GM19395 (cell line): ENCODE results near the gene HDAC9.
"Not testable (repeated sequence)": the region's sequence is repeated elsewhere in the genome, so short reads cannot be mapped to it uniquely, and the experiment has no call there.

Experiments
- ATAC-seq: cut with Tn5 transposase; IDR thresholded peaks from one replicate; pipeline ENCODE4 v1.9.1; 2021; ENCODE audit warnings: mild to moderate bottlenecking, moderate library complexity; ENCODE audit not compliant: unreplicated experiment

Gene HDAC9

DNA sequence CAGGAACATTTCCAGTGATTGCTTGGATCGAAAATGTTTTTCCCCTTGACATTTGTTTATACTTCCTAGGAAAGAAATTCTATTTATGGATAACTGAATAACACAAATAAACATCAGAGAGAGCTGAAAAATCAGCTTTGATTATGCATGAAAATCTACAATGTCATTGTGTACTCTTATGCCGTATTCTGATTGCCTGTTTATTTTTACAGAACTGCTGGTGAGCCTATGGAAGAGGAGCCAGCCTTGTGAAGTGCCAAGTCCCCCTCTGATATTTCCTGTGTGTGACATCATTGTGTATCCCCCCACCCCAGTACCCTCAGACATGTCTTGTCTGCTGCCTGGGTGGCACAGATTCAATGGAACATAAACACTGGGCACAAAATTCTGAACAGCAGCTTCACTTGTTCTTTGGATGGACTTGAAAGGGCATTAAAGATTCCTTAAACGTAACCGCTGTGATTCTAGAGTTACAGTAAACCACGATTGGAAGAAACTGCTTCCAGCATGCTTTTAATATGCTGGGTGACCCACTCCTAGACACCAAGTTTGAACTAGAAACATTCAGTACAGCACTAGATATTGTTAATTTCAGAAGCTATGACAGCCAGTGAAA lies 500.4 kb downstream of the HDAC9 start:
- ATAC-seq = no peak

DNA sequence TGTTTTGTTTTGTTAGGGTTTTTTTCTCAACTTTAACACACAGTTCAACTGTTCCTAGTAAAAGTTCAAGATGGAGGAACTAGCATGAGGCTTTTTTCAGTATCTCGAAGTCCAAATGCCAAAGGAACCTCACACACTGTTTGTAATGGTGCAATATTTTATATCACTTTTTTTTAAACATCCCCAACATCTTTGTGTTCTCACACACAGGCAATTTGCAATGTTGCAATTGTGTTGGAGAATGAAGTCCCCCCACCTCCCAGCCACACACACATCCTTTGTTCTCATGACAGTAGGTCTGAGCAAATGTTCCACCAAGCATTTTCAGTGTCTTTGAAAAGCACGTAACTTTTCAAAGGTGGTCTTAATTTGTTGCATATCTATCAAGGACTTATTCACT lies 501.0 kb downstream of the HDAC9 start:
- no peak for ATAC-seq

DNA sequence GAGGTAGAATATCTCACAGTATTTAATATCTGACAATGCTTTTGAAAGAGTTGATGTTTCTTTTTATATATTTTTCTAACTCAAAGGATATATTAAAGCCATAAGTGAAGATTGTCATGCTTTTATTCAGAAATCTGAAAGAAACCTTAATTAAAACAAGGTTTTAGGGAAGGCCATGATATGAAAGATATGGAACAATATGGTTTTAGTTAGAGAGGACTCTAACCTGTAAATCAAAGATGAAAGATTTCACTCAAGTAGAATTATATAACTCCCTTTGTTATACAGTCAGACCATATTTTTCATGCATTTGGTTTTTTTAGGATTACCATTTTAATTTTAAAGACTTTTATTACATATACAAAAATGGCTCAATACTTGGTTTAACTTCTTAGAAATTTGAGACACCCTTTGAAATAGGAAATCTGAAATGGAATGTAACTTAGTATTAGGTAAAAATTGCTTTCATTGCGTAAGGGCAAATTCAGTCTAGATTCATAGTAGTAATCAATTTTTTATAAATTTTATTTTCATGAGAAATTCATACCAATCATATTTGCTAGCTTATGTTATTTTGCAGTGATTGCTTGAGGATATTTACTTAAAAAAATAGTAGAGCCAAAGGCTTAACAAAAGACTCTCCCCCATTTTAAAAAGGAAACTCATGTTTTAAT lies 502.1 kb downstream of the HDAC9 start:
- ATAC-seq = no peak

DNA sequence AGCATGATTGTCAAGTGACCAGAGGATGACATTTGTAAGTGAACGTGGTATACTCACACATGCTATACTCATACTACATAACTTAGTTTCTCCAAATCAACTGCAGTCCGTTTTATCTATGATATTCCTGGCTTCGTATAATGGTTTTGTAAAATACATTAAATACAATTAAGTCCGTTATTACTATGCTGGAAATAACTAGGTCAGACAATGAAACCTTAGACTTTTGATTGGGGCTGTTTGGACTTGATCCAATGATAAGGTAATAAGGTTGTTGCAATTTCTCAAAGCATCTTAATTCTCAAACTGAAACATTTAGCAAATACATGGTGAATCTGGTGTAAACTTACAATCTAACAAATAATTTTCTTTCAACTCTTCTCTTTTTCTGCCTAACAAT lies 504.9 kb downstream of the HDAC9 start:
- ATAC-seq = no peak

DNA sequence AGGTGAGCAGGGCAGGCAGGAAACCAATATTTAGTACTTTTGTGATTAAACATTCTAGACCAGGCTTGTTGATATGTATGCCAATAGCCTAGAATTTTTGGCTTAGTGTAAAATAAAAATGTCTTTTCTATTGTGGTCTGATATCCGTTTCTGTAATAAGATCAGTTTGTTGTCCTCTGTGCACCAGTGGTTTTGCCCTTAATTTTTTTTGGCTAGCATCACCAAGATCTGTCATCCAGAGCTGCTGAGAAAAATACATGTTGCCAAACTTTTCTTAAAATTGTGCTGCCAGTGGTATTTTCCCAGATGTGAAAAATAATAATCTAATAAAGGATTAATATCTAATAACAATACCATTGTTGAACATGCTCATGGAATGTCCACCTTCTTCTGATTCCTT lies 506.3 kb downstream of the HDAC9 start:
- no peak for ATAC-seq

DNA sequence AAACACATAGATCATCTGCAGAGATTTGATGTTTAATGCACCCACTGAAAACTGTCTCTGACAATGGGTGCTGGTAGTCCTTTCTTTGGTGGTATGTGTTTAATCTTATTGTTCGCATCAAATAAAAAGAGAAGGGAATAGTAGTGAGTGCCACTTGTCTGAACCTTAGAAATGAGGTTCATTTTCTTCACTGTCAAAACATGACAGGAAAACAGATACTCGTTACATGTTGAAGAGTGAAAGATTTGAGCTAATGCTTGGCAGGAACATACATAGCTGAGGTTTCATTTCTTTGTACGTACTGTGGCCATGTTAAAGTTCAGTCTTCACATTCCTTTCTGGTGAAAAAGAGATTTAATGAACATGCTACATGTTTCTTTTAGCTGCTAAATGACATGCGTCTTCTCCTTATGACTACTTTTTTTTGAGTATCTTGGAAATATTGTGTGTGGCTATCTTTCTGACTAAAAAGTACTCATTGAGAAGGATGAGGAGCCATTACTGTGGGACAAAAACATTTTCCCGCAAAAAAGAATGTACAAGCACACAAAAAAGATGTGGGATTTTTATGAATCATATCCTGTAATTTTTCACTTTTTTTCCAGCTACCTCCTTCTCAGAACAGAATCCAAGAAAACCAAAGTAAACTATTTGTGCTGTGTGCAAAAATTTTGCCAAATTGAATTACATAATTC lies 513.8 kb downstream of the HDAC9 start:
- no peak for ATAC-seq

DNA sequence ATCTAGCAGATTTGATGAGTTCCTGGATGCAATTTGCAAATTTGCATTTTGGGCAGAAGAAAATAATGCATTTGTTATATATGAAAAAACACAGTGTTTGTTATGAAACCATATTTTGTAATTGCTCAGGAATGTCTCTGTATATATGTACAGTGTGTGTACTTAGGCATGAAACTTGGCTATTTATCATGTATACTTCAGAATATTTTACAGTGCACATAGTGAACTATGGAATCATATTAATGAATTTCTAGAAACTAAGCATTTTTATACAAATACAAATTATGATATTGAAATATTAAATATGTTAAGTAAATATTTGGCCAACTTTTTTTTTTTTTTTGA lies 514.4 kb downstream of the HDAC9 start:
- no peak for ATAC-seq

DNA sequence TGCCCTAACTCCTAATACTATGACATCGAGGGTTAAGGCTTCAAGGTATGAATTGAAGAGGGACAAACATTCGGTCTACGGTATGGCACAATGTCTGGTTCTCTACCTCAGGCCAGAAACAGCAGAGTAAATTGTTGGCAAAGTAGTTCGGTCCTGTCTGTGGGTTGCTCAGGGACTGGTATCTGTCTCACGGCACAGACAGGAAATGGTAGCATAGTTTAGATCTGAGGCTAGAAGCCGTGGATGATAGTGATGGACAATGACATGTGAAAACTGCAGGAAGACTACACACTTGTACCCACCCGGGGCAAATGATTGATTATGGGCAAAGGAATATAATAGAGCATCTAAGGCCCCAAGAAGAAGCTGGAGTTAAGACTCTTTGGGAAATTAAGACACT lies 515.7 kb downstream of the HDAC9 start:
- ATAC-seq = no peak

DNA sequence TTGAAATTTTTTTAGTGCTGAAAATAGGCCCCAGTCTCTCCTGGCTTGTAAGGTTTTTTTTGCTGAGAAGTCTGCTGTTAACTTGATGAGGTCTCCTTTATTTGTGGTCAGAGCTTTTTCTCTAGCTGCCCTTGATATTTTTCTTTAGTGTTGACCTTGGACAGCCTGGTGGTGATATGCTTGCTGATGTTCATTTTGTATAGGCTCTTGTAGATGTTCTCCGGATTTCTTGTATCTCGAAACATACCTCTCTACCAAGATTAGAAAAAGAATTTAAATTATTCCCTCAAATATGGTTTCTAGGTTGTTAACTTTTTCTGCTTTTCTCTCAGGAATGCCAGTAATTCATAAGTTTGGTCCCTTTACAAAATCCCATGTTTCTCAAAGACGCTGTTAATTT lies 519.5 kb downstream of the HDAC9 start:
- ATAC-seq = no peak

DNA sequence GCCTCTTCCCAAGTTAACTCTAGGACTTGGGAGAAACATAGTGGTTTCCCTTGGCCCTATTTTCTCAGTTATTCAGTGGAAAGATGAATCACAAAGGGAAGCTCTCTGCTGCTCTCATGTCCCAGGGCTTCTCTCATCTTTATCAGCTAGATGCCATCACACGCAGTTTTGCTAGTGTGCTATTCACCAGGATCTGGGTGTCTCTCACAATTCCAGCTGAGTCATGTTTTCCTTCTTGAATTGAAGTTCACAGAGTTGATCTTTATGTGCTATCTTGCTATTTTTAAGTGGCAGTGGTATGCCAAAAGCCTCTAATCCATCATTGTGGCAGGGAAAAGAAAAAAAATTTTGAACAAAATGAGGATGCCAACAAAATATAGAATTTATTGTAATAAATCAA lies 520.6 kb downstream of the HDAC9 start:
- no peak for ATAC-seq

DNA sequence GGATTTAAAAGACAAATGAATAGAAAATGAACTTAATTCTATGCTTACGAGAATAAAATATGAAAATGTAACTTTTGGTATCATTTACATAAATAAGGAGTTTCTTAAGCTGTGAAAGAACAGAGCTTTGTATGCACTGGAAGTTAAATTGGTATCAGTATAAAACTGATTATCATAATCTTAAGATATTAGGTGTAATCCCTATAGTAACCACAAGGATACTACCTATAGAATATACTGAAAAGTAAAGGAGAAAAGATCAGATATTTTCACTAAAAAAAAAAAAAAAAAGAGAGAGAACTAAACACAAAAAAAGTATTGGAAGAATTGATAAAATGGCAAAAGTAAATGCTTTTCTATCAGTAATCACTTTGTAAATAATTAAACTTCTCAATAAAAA lies 521.8 kb downstream of the HDAC9 start:
- no peak for ATAC-seq

DNA sequence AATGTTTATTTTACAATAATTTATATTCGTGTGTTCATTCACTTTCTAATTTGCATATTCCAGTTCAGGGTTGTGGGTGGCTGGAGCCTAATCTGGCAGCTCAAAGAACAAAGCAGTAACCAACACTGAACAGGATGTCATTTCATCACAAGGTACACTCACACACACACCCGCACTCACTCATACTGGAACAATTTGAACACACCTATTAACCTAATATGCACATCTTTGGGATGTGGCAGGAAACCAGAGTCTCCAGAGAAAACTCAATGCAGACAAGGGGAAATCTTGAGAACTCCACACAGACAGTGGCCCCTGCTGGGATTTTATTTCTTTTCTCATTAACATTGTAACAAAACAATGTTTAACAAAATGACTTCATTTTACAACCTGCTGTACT lies 524.5 kb downstream of the HDAC9 start:
- ATAC-seq = no peak

DNA sequence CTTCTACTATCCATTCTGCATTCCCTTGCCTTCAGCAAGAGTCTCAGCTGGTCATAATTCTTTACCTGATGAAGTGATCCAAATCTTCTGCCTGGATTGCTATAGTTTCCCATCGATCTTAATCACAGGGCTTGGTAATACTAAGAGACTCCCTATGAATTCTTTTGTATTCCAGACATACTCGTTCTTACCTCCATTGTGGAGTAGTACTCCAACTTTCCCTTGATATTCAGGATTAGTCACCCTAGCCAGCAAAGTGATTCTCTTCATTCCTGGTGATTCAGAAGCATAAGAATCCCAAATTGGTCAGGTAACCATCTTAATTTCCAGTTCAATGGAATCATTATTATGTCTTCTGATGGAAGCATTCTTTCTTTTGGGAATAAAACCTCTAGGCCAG lies 525.2 kb downstream of the HDAC9 start:
- ATAC-seq = no peak

DNA sequence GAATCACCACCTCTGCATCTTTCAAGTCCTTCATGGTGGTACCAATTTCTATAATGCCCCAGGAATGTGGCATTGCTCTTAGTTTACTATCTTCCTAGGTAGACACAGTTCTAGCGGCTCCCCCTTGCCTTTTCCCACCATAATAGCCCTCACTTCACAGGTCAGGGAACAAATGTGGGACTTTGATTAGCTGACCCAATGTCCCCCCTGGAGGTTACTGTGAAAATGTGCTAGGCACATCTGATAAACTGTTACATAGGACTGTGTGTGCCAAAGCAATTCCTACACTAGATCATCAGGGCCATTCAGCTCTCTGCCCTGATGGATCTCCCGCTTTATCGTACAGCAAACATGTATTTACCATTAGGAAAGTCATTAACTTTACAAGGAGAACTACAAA lies 527.9 kb downstream of the HDAC9 start:
- ATAC-seq = no peak

DNA sequence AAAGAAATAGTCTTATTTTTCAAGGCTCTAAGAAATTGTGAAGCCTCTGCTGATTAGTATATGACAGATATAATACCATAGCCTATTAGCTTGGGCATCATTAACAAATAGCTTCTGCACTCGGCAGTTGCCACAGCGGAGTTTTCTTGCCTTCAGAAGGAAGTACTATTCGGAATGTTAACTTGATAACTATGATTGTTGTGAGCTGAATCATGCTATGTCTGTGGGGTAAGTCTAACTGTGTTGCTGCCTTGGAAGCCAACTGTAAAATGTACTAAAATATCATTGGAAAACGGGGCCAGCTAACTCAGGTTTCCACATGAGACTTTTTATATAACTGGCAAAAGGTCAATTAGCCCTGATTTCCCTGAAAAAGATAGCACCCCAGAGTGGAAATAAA lies 528.7 kb downstream of the HDAC9 start:
- ATAC-seq = no peak

DNA sequence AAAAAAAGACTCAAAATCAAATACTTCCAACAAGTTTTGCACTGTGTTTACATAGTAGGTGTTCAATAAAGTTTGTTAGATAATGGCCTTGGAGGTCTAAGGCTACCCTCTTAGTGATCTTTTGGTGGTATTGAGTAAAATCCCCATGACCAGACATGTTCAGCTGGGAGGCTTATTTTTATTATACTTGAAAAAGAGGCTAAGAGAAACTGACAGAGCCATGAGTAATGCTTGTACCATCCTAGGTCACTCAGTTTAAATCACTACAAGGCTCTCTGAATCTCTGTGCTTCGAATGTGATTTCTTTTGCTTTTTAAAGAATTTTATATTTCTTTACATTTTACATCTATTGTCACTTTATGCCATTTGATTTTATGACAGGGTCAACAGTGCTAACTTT lies 531.3 kb downstream of the HDAC9 start:
- ATAC-seq = no peak

DNA sequence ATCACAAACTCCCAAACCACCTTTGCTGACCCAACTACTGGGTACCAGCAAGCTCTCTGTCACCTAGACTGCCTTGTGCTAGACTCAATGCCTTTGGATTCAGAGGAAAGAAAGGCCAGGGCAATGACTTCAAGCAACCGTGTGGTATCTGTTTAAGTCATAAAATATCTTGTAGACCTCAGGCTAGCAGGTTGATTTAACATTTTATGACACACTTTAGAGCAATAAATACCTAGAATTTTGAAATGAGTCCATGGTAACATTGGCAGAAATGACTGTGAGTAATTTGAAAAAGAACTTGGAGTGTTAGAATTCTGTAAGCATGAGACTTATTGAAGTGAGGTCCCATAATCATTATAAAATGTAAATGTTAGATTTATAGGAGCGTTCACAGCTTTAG lies 534.7 kb downstream of the HDAC9 start:
- no peak for ATAC-seq

DNA sequence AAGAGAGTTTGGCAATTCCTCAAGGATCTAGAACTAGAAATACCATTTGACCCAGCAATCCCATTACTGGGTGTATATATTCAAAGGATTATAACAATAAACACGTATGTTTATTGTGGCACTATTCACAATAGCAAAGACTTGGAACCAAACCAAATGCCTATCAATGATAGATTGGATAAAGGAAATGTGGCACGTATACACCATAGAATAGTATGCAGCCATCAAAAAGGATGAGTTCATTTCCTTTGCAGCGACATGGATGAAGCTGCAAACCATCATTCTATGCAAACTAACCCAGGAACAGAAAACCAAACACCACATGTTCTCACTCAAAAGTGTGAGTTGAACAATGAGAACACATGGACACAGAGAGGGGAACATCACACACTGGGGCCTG lies 537.4 kb downstream of the HDAC9 start:
- ATAC-seq = not testable (repeated sequence)

DNA sequence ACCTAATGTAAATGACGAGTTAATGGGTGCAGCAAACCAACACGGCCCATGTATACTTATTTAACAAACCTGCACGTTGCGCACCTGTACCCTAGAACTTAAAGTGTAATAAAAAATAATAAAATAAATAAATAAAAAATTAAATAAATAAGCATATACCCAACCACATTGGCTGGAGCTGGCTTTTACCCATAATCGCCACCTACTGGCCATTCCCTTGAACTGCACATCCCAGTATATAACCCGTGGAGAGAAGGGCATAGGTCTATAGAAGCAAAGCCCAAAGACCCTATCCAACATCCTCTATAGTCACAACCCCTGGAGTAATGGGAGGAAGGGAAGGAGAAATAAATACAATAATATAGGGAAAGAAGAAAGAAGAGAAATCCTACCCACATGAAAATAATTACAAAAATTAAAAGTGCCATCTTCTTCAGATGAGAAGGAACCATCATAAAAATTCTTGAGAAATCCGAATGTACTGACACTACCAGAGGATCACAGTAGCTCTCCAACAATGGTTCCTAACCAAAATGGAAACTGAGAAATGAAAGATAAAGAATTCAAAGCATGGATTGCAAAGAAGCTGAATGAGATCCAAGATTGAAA lies 556.3 kb downstream of the HDAC9 start:
- ATAC-seq = peak; percentile 98
